HEK293 (cell line): Measurements from ENCODE around the gene CAB39L.

Source experiments
- CTCF ChIA-PET: fragments of 350-600 bp; formaldehyde crosslinking; extraction: SDS; loops from one replicate; lab custom pipeline; 2021; ENCODE audit warnings: antibody characterized with exemption; lab: Yijun Ruan, JAX
- POLR2A ChIA-PET: fragments of 300-600 bp; formaldehyde crosslinking; extraction: SDS; loops from one replicate; lab custom pipeline; 2020; ENCODE audit warnings: antibody characterized with exemption, inconsistent platforms; lab: Yijun Ruan, JAX
- H3K27ac ChIP-seq: fragments of 200-500 bp; sonication (Bioruptor generic); 2 replicates; pipeline ENCODE4 v1.5.1; 2014; ENCODE audit warnings: low read depth, low read length, control low read depth, inconsistent platforms; ENCODE audit errors: extremely low read depth
- H3K36me3 ChIP-seq, 2 experiments: fragments of 200-500 bp in 1 of 2; sonication (Bioruptor generic) in 1 of 2; 1 replicate in 1 of 2; 2 replicates in 1 of 2; pipeline ENCODE4 v1.5.1; 2014 to 2017; ENCODE audit warnings: inconsistent platforms in 2 of 2, low read length in 2 of 2; ENCODE audit not compliant: control insufficient read depth in 2 of 2, insufficient read depth in 1 of 2
- H3K4me1 ChIP-seq: fragments of 200-500 bp; sonication (Bioruptor generic); 2 replicates; pipeline ENCODE4 v1.5.1; 2014; ENCODE audit warnings: mild to moderate bottlenecking, low read length, inconsistent platforms; ENCODE audit not compliant: control insufficient read depth, insufficient read depth
- H3K4me3 ChIP-seq: 2 replicates; pipeline ENCODE4 v1.5.1; 2011; ENCODE audit warnings: low read depth, mild to moderate bottlenecking, control low read depth, low read length, moderate library complexity
- H3K9me3 ChIP-seq: fragments of 200-500 bp; sonication (Bioruptor generic); 2 replicates; pipeline ENCODE4 v1.5.1; 2014; ENCODE audit warnings: low read depth, low read length, inconsistent platforms; ENCODE audit not compliant: control insufficient read depth, insufficient read depth
- GLI2 ChIP-seq: fragments of 450-650 bp; formaldehyde crosslinking; IDR thresholded peaks from 2 replicates; pipeline ENCODE4; 2017; ENCODE audit warnings: missing biosample characterization, missing genetic modification characterization, low read depth, borderline replicate concordance
- MEIS1 ChIP-seq: sonication (generic); formaldehyde crosslinking; IDR thresholded peaks from 2 replicates; pipeline ENCODE4 v1.8.1; 2022; ENCODE audit warnings: missing genetic modification reagents, mild to moderate bottlenecking, borderline replicate concordance
- OVOL3 ChIP-seq: fragments of 450-650 bp; formaldehyde crosslinking; IDR thresholded peaks from 2 replicates; pipeline ENCODE4 v1.5.1; 2016; ENCODE audit warnings: missing biosample characterization, missing genetic modification characterization
- RBAK ChIP-seq: fragments of 450-650 bp; formaldehyde crosslinking; IDR thresholded peaks from 2 replicates; pipeline ENCODE4 v1.5.1; 2016; ENCODE audit warnings: missing biosample characterization, missing genetic modification characterization
- SCRT2 ChIP-seq: fragments of 450-650 bp; formaldehyde crosslinking; IDR thresholded peaks from 2 replicates; pipeline ENCODE4 v1.5.1; 2016; ENCODE audit warnings: missing biosample characterization, missing genetic modification characterization
- SP3 ChIP-seq: fragments of 450-650 bp; formaldehyde crosslinking; IDR thresholded peaks from 2 replicates; pipeline ENCODE4 v1.5.1; 2016; ENCODE audit warnings: missing biosample characterization, missing genetic modification characterization
- TRIM28 ChIP-seq: IDR thresholded peaks from 2 replicates; pipeline ENCODE4 v1.6.1; 2011; ENCODE audit warnings: low read length, control low read depth, borderline replicate concordance
- ZBTB7A ChIP-seq: fragments of 450-650 bp; formaldehyde crosslinking; IDR thresholded peaks from 2 replicates; pipeline ENCODE4 v1.5.1; 2016; ENCODE audit warnings: low read depth, missing biosample characterization, missing genetic modification characterization
- ZNF155 ChIP-seq: fragments of 450-650 bp; formaldehyde crosslinking; IDR thresholded peaks from 2 replicates; pipeline ENCODE4 v1.5.1; 2016; ENCODE audit warnings: missing biosample characterization, missing genetic modification characterization
- ZNF169 ChIP-seq: fragments of 450-650 bp; formaldehyde crosslinking; IDR thresholded peaks from 2 replicates; pipeline ENCODE4 v1.5.1; 2016; ENCODE audit warnings: missing biosample characterization, missing genetic modification characterization
- ZNF174 ChIP-seq: fragments of 450-650 bp; formaldehyde crosslinking; IDR thresholded peaks from 2 replicates; pipeline ENCODE4 v1.5.0; 2017; ENCODE audit warnings: missing biosample characterization, mild to moderate bottlenecking, missing genetic modification characterization
- ZNF394 ChIP-seq: fragments of 450-650 bp; formaldehyde crosslinking; IDR thresholded peaks from 2 replicates; pipeline ENCODE4 v1.5.1; 2016; ENCODE audit warnings: missing biosample characterization, missing genetic modification characterization, mild to moderate bottlenecking, moderate library complexity, borderline replicate concordance
- ZNF518A ChIP-seq: fragments of 450-650 bp; formaldehyde crosslinking; conservative IDR thresholded peaks from 2 replicates; pipeline ENCODE4 v1.5.1; 2016; ENCODE audit warnings: low read depth, missing biosample characterization, missing genetic modification characterization
- ZNF645 ChIP-seq: fragments of 450-650 bp; formaldehyde crosslinking; IDR thresholded peaks from 2 replicates; pipeline ENCODE4; 2016; ENCODE audit warnings: missing biosample characterization, missing genetic modification characterization
- ZNF707 ChIP-seq: fragments of 450-650 bp; formaldehyde crosslinking; IDR thresholded peaks from 2 replicates; pipeline ENCODE4 v1.5.1; 2016; ENCODE audit warnings: missing biosample characterization, missing genetic modification characterization
- ZNF777 ChIP-seq: fragments of 450-650 bp; formaldehyde crosslinking; IDR thresholded peaks from 2 replicates; pipeline ENCODE4 v1.5.1; 2017; ENCODE audit warnings: missing biosample characterization, missing genetic modification characterization, borderline replicate concordance
- ZNF830 ChIP-seq: fragments of 450-650 bp; IDR thresholded peaks from 2 replicates; pipeline ENCODE4 v1.5.0; 2018; ENCODE audit warnings: missing biosample characterization, missing genetic modification characterization, low read depth, mild to moderate bottlenecking, moderate library complexity
- TF ChIP-seq, protein P1 (sequence below): fragments of 450-650 bp; formaldehyde crosslinking; IDR thresholded peaks from 2 replicates; pipeline ENCODE4 v1.5.1; 2016; ENCODE audit warnings: missing biosample characterization, missing genetic modification characterization

CAB39L gene

GRCh38 chr13:49262634-49263033, 181.2 kb downstream of the CAB39L start (continued):
- TF ChIP-seq, protein P1, sequence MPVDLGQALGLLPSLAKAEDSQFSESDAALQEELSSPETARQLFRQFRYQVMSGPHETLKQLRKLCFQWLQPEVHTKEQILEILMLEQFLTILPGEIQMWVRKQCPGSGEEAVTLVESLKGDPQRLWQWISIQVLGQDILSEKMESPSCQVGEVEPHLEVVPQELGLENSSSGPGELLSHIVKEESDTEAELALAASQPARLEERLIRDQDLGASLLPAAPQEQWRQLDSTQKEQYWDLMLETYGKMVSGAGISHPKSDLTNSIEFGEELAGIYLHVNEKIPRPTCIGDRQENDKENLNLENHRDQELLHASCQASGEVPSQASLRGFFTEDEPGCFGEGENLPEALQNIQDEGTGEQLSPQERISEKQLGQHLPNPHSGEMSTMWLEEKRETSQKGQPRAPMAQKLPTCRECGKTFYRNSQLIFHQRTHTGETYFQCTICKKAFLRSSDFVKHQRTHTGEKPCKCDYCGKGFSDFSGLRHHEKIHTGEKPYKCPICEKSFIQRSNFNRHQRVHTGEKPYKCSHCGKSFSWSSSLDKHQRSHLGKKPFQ = no peak
- TF ChIP-seq ZNF518A (tag by site-specific recombination) = no peak
- TF ChIP-seq ZNF174 (tag by site-specific recombination) = no peak
- TF ChIP-seq, all 188 proteins: peak for 0

- no peaks in the 10 kb centered on the region for H3K9me3 ChIP-seq
- CTCF ChIA-PET = no interaction called here
- TF ChIP-seq ZNF645 (tag by site-specific recombination) (no peak), TRIM28 (no peak), ZNF174 (tag by site-specific recombination) (no peak), ZBTB7A (tag by site-specific recombination) (no peak), ZNF155 (tag by site-specific recombination) (no peak), ZNF169 (tag by site-specific recombination) (no peak), ZNF707 (tag by site-specific recombination) (no peak), MEIS1 (CRISPR knock-in tag) (no peak), SP3 (no peak), GLI2 (tag by site-specific recombination) (no peak), ZNF518A (tag by site-specific recombination) (no peak), OVOL3 (tag by site-specific recombination) (no peak), ZNF777 (tag by site-specific recombination) (no peak), ZNF394 (no peak), ZNF830 (tag by site-specific recombination) (no peak), SCRT2 (tag by site-specific recombination) (no peak), RBAK (tag by site-specific recombination) (no peak)
- TF ChIP-seq, all 188 proteins: peak for 0
- POLR2A ChIA-PET = no interaction called here
- peaks cover 7 to 51% of the 10 kb centered on the region in 2 experiments for H3K36me3 ChIP-seq
- H3K4me3 ChIP-seq = no peak overlapping the region
- no peaks in the 10 kb centered on the region for H3K4me1 ChIP-seq
- no peak overlapping the region for H3K27ac ChIP-seq
Observed at GRCh38 chr13:49259586-49259985, 184.3 kb downstream of the CAB39L start.
